Activated CD4-positive, alpha-beta T cell treated with anti-CD3 and anti-CD28 coated beads, Interleukin-2, Interleukin-4, amounts not matched to agents 100 ng/mL and 50 ng/mL, durations not matched to agents 16 hours and 8 hours (primary cell): Measurements from ENCODE around the gene ADGRE3.
A peak's percentile ranks its signal among the peaks of the same experiment; 100 is the strongest.

Experiments used
- DNase-seq: peaks from one replicate; pipeline ENCODE4 v3.0.0-alpha.2; 2020; ENCODE audit warnings: low spot score

The ADGRE3 gene, protein sequence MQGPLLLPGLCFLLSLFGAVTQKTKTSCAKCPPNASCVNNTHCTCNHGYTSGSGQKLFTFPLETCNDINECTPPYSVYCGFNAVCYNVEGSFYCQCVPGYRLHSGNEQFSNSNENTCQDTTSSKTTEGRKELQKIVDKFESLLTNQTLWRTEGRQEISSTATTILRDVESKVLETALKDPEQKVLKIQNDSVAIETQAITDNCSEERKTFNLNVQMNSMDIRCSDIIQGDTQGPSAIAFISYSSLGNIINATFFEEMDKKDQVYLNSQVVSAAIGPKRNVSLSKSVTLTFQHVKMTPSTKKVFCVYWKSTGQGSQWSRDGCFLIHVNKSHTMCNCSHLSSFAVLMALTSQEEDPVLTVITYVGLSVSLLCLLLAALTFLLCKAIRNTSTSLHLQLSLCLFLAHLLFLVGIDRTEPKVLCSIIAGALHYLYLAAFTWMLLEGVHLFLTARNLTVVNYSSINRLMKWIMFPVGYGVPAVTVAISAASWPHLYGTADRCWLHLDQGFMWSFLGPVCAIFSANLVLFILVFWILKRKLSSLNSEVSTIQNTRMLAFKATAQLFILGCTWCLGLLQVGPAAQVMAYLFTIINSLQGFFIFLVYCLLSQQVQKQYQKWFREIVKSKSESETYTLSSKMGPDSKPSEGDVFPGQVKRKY

DNA sequence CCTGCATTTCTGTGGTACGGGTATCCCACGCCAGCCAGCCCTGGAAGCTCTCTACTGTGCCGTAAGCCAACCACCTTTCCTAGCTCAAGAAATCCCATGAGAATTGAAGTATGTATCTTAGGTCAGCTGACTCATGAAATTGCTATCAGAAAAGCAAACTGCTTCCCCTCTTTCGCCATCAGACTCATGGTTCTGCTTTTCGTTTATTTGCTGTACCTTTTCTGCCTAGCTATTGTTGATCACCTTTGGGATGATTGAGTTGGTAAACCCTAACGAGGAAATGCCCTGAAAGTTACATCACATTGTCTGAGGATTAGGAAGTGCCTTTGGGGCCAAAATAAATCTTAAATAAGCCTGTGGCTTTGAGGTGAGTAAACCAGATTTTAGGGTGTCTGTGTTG lies at the start of gene ADGRE3:
ADGRE3 (minus strand) TSS at position 81 of the 400 bp plus-strand sequence; CDS start at position 7, 74 bp downstream.
- DNase-seq = no peak

DNA sequence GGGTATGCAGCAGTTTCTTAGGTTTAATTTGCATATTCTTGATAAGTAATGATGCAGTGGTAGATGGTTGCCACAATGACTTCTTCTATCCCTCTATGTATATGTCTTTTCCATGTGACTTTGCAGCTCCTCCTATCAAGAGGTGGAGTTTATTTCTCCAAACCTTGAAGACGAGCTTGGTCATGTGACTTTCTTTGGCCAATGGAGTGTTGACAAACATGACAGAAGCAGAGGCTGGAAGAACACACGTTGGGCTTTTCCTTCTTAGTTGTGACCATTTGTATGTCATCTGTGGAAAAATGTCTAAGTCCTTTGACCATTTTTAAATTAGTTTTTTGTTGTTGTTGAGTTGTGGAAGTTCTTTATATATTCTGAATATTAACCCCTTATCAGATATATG lies 47.5 kb upstream of the ADGRE3 start:
- no peak for DNase-seq

DNA sequence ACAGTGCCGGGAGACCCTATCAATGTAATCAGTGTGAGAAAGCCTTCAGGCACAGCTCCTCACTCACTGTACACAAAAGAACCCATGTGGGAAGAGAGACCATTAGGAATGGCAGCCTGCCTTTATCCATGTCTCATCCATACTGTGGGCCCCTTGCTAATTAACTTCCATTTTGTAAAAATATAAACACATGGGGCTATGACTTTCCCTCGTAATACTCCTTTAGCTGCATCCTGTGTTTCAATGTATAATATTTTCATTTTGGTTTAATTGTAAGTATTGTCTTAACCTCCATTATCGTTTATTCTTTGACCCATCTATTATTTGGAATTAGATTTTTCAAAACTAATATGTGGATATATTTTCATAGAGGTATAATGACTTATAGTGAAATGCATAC lies 44.5 kb upstream of the ADGRE3 start:
- DNase-seq = no peak

DNA sequence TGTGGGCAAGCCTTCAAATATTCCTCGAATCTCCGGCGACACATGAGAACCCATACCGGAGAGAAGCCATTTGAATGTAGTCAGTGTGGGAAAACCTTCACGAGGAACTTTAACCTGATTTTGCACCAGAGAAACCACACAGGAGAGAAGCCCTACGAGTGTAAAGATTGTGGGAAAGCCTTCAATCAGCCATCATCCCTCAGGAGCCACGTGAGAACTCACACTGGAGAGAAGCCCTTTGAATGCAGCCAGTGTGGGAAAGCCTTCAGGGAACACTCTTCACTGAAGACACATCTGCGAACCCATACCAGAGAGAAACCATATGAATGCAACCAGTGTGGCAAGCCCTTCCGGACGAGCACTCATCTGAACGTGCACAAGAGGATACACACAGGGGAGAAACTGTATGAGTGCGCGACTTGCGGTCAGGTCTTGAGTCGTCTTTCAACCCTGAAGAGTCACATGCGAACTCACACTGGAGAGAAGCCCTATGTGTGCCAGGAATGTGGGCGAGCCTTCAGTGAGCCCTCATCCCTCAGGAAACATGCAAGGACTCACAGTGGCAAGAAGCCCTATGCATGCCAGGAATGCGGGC lies 44.0 kb upstream of the ADGRE3 start:
- no peak for DNase-seq

DNA sequence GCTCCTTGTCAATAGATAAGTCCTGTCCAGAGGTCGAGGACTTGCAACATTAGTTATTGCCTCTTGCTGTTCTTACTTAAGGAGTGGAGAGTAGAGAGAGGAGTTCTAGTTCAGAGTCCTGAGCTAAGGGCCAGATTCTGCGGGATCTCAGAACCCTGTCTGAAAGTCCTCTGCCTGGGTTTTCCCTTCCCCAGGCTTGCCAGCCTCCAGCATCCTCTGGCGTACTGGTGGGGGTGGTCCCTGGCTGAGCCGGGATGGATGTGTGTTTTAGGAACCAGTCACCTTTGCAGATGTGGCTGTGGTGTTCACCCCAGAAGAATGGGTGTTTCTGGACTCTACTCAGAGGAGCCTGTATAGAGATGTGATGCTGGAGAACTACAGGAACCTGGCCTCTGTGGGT lies 41.2 kb upstream of the ADGRE3 start:
- no peak for DNase-seq

DNA sequence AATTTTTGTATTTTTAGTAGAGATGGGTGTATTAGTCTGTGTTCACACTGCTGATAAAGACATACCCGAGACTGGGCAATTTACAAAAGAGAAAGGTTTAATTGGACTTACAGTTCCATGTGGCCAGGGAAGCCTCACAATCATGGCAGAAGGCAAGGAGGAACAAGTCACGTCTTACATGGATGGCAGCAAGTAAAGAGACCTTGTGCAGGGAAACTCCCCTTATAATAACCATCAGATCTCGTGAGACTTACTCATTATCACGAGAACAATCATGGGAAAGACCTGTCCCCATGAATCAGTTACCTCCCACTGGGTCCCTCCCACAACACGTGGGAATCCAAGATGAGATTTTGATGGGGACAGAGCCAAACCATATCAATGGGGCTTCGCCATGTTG lies 29.8 kb upstream of the ADGRE3 start:
- no peak for DNase-seq

DNA sequence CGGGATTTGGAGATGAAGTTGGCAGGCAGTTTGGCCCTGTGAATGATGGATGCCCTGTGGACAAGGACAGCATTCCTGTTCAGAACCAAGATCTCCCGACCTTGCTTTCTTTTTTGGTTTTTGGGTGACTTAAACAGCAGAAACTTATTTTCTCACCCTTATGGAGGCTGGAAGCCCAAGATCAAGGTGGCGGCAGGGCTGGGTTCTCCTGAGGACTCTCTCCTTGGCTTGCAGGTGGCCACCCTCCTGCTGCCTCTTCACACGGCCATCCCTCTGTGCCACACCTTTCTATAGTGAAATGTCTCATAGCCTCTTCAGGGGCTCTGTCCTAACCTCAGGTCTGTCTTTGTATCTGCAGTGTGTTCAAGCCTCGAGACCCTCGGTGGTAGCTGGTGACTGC lies 29.2 kb upstream of the ADGRE3 start:
- no peak for DNase-seq

DNA sequence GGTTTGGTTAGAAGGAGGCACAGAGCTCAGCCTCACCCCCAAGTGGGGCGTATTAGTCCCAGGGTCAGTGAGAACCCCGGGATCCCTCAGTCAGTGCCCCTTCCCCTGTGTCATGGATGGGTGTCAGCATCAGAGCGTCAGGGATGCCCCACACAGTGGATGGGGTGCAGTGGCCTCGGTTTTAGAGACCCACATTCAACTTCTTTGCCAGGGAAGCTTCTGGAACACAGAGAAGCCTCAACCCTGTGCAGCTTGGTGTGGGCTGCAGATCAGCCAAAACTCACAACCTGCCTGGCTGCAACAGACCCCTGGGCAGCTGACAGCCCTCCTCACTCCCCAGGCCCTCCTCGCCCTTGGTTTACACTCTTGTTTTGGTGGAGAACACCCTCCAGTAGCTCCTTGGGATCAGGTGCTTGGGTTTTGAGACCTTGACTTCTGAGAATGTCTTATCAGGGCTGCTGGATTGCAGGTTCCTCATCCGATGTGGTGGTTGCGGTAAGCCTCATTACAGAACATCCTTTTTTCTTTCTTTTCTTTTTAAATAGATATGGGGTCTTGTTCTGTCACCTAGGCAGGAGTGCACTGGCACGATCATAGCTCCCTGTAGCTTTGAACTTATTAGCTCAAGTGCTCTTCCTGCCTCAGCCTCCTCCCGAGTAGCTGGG lies 26.2 kb upstream of the ADGRE3 start:
- DNase-seq = no peak

DNA sequence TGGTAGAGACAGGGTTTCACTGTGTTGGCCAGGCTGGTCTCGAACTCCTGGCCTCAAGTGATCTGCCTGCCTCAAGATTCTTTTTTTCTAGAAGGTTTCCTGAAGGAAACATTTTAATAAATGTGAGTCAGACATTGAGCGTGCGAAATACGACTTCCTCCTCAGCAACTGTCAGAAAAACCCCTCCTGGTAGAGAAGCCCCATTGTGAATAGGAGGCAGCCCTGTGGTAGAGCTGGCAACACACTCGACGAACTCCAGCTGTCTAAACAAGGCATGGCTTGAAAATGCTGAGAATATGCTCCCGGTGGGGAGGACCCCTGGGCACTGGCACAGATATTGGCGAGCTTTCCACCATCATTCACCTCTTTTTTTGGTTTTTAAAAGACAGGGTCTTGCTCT lies 25.0 kb upstream of the ADGRE3 start:
- DNase-seq = no peak

DNA sequence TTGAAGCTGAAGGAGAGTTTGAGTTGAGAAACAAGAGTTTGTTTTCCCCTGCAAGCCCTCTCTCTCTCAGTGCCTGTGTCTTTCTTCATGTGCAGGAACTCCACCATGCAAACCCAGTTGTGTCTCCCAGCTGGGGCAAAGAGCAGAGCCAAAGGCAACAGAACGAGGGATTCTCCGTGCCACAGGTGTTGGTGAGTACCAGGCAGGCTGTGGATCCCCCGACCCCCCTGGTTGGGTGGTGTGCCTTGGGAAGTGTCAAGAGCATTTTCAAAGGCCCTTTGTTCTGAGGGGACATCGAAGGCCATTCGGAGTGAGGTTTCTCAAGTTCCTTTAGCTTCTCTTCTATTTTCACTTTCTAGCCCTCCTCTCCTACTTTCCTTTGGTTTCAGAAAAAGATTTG lies 20.8 kb upstream of the ADGRE3 start:
- DNase-seq = no peak

DNA sequence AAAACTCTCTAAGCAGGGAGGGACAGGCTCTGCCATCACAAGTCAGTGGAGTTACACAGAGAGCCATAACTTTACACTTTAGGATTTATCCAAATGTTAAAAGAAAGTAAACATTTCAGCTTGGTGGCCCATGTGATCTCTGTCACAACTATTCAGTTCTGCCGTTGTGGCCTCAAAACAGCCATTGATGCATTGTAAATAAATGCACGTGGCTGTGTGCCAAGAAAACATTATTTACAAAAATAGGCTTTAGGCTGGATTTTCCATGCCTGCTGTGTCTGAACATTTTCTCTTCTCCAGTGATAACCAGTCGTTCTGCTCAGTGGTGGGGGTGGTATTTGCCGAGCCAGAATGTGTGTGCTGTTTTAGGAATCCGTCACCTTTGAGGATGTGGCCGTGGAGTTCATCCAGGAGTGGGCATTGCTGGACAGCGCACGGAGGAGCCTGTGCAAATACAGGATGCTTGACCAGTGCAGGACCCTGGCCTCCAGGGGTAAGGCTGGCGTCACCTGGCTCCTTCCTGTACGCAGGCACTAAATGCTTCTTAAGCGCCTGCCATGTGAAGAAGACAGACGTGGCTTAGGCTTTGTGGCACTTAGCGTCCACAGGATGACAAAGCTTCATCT lies 20.1 kb upstream of the ADGRE3 start:
- DNase-seq = no peak

DNA sequence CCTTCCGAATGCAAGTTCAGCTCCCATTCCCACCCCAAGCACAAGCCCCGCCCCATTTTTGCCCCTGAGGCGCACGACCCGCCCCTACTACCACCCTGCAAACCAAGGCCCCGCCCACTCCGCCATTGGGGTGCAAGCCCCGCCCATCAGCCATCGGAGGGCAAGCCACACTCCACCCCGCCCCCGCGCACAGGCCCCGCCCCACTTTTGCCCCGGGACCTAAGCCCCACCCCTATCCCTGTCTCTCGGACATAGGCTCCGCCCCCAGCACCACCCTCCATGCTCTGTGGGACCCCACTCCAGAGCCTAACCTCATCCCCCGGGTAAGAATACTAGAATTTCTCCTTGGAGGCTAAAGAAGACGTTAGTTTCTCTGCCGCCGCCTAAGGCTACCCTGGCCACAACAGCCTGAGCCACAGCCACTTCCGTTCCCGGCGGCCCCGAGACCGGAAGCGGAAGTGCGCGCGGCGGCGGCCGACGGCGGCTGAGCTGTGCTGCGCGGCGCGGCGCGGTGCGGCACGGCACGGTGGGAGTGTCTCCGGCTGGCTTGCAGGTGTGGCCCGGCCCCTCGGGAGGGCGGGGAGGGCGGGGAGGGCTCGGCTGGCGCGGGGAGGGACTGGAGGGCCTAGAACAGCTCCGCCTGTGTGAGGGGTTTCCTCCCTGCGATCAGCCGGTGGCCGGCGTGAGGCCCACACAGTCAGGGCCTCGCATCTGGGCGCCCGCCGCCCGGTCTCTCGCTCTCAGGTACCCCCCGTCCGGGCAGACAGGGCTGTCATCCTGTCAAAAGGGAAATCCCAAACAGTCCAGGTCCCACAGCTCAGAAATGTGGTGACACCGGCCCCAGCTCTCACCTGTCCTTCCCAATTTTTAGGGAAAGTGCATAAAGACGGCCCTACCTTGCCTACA lies 15.2 kb upstream of the ADGRE3 start, which contains the start of gene ZNF333:
ZNF333 (plus strand) TSS at position 451 of the 906 bp plus-strand sequence. CDS start 3,444 bp downstream, outside the sequence.
- peak; percentile 99 for DNase-seq

DNA sequence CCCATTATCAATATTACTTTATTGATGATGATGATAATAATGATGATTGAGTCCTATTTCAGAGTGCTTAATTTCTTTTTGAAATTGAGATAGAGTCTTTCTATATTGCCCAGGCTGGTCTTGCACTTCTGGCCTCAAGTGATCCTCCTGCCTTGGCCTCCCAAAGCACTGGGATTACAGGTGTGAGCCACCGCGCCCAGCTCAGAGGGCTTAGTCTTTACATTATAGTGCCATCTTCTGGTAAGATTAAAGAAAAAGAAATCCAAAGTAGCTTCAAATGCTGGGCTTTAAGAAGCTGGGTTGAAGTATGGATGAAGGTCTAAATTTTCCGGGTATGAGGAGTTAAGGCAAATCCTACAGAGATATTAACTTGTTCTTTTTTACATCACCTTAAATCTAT lies 11.8 kb upstream of the ADGRE3 start:
- peak; percentile 21 for DNase-seq

DNA sequence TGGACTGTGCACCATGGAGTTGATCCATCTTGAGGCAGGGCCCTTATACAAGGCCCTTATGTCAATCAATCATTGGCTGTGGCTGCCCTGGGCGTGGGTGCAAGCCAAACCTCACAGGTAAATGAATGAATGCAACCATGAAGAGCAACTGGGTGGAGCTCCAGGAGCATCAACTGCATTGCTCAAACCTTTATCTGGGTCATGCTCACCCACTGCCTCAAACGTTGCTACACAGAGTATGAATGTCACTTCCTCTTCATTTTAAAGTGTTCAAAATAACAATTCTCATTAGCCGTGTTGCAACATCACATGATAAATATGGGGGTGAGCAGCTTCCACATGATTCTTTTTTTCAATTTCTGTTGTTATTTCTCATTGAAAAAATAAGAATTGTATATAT lies 8.8 kb upstream of the ADGRE3 start:
- no peak for DNase-seq

DNA sequence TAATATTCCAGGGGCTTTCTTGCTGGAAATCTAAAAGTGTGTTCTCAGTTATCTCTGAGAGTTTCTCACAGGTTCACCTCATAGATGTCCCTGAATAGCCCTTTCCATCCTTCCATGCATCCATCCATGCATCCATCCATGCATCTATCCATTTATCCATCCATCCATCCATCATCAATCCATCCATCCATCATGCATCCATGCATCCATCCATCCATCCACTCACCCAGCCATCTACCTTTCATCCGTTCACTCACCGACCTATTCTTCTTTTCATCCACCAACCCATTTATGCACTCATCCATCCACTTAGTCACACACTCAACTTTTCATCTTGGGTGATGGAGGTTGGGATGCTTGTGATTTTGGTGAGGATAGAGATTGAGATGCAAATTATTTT lies 7.4 kb upstream of the ADGRE3 start:
- DNase-seq = no peak

DNA sequence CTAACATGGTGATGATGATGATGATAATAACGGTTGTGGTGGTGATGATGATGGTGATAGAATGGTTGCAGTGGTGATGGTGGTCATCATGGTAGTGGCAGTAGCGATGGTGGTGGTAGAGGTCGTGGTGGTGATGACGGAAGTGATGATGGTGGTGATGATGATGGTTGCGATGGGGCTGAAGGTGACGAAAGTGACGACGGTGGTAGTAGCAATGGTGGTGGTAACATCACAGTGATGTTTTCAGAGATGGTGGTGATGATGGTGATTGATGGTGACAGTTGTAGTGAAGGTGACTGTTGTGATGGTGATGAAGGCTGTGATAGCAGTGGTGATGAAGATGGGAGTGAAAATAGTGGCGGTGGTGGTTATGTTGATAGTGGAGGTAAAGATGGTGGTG lies 3.6 kb upstream of the ADGRE3 start:
- DNase-seq = no peak

DNA sequence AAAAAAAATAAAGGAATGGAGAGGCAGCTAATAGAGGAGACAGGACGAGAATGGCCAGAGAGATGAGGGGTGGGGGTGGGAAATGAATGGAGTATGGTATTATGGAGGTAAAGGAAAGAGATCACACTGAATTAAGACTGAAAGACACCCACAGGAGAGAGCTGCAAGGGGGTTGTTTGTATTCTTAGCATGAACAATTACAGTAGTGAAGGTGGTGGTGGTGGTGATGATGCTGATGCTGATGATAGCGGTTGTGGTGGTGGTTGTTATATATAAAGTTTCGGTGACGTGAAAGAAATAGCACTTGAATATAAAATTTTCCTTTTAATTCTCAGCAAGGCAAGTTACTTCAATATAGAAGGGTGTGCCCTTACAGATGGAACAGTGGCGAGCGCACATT lies 2.8 kb upstream of the ADGRE3 start:
- no peak for DNase-seq

DNA sequence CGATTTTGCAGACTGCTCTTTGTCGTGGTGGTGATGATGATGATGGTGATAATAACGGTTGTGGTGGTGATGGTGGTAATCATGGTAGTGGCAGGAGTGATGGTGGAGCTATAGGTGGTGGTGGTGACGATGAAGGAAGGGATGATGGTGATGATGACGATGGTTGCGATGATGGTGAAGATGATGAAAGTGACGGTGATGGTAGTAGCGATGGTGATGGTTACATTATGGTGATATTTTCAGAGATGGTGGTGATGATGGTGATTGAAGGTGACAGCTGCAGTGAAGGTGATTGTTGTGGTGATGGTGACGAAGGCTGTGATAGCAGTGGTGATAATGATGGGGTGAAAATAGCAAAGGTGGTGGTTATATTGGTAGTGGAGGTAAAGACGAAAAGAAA lies 2.1 kb upstream of the ADGRE3 start:
- DNase-seq = no peak

DNA sequence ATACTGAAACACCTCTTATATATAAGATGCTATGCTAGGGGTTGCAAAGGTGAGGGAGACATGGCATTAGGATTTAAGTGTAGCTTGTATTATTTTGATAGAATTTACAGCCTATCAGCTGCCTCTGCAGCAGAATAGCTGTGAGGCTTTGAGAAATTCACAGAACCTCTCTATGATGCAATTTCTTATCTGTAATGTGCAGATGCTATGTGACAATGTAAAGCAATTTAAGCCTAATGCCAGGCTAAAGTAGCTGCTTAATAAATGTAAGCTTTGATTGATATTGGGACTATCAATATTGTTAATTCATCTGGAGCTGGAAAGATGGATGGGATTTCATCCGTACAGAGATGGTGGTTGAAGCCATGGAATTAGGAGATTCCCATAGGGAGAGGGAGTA lies 1.6 kb downstream of the ADGRE3 start:
- DNase-seq = no peak

DNA sequence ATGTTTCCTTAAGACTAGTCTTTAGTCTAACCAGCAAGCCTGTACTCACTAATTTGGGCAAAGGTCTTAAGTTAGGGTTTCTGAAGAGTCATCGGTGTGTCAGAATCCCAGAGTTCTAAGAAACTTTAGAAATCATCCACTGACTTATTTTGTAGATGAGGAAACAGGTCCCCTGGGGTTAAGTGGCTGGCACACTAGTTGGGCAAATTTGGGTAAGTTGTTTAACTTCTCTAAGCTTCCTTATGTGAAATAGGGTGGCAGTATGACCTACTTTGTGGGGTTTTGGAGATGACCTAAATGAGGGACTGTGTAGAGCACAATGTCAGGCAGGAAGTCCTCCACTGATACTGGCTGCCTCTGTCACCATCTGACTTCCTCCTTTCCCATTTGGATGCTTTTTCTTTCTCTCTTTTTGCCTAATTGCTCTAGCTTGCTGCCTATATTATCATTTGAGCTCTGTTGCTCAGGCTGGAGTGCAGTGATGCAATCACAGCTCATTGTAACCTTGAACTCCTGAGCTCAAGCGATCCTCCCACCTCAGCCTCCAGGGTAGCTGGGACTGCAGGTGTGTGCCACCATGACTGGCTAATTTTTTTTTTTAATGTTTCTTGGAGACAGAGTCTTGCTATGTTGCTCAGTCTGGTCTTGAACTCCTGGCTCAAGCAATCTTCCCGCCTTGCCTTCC lies 2.3 kb downstream of the ADGRE3 start:
- no peak for DNase-seq

DNA sequence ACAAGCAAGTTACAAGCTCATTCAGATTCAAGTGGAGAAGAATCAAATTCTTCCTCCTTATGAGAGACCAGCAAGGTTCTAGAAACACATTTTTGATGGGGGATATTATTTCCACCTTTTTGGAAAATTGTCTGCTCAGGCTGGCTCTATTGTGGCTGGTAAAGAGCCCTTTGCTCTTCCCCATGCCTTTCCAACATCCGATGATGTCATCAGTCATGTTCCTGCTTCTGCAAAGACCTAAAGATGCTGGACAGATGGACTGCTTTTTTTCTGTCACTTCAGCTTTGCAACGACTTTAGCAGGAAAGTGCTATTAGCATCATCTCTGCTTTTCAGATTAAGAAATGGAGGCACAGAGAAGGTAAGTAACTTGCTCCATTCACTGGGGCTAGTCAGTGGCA lies 4.2 kb downstream of the ADGRE3 start:
- no peak for DNase-seq
